ENCODE results near the gene GDI2. TPM values are rescaled to one million over a fixed set of nuclear protein-coding genes. Genes with fewer than 3 reads are reported as not detected.
A peak's percentile ranks its signal among the peaks of the same experiment; 100 is the strongest.

Gene GDI2
- total RNA-seq, 2 experiments from 2014 or later = 265 to 292 TPM

- Histone ChIP-seq H3K4me1 (ENCODE audit: insufficient read depth, low read length, poor library complexity, severe bottlenecking) (peaks cover 18% of the 10 kb centered on the region), H4K20me1 (ENCODE audit: insufficient read depth, low read length) (peaks cover 19% of the 10 kb centered on the region; the same call in 1 of the 2 replicates), H3K79me2 (ENCODE audit: insufficient read depth, low read depth, low read length) (peaks cover 93% of the 10 kb centered on the region), H2AFZ (ENCODE audit: low read length) (no peak overlapping the region), H3K4me2 (ENCODE audit: low read length) (no peak overlapping the region), H3K36me3 (ENCODE audit: insufficient read depth, low read length) (peaks cover 95% of the 10 kb centered on the region), H3K9me3 (ENCODE audit: low read length) (no peaks in the 10 kb centered on the region), H3K27ac (ENCODE audit: low read depth, low read length, poor library complexity, severe bottlenecking) (no peak overlapping the region), H3K4me3 (ENCODE audit: low read depth, low read length, poor library complexity, severe bottlenecking) (no peak overlapping the region), H3K9me2 (ENCODE audit: insufficient read depth, low read length) (no peaks in the 10 kb centered on the region)
- intact Hi-C loops (cut with micrococcal nuclease; ENCODE audit: unreplicated experiment) = loop anchor here (5.0 kb wide), 1 partner anchor 110 kb away; the partner anchor contains the start of gene ANKRD16
- no peak for TF ChIP-seq CTCF (conservative IDR thresholded peaks at IDR 0.05; ENCODE audit: low read length)
- TF ChIP-seq EZH2phosphoT487 (IDR thresholded peaks at IDR 0.05; ENCODE audit: borderline replicate concordance, low read depth, low read length) = no peak
- ChIA-PET POLR2A (interaction anchor here (0.6 to 1.6 kb wide), 6 partner anchors 18 to 67 kb away, joined by 3 to 5 read pairs (median 3); no protein-coding TSS in a partner anchor), CTCF (ENCODE audit: unreplicated experiment) (no interaction called here)
- no TSS peak for BruUV-seq (replicated peaks)
- no peak for DNase-seq (ENCODE audit: low spot score)
These were observed 36.4 kb downstream of the GDI2 start for GRCh38 chr10:5776881-5777197.

- peaks cover 91% of the 10 kb centered on the region for H3K79me2 ChIP-seq (ENCODE audit: insufficient read depth, low read depth, low read length)
- H3K9me2 ChIP-seq (ENCODE audit: insufficient read depth, low read length) = no peaks in the 10 kb centered on the region
- H3K36me3 ChIP-seq (ENCODE audit: insufficient read depth, low read length) = peaks cover 97% of the 10 kb centered on the region
- peaks cover 19% of the 10 kb centered on the region; the same call in 1 of the 2 replicates for H4K20me1 ChIP-seq (ENCODE audit: insufficient read depth, low read length)
- H2AFZ ChIP-seq (ENCODE audit: low read length) = no peak overlapping the region
- H3K4me1 ChIP-seq (ENCODE audit: insufficient read depth, low read length, poor library complexity, severe bottlenecking) = peaks cover 18% of the 10 kb centered on the region
- intact Hi-C loops (cut with micrococcal nuclease; ENCODE audit: unreplicated experiment) = loop anchor here (5.0 kb wide), 1 partner anchor 111 kb away; the partner anchor contains the start of gene ANKRD16
- ChIA-PET CTCF (ENCODE audit: unreplicated experiment) (interaction anchor here (1.1 kb wide), 1 partner anchor 39 kb away, joined by 3 read pairs; no protein-coding TSS in a partner anchor), POLR2A (interaction anchor here (0.6 to 1.6 kb wide), 7 partner anchors 18 to 523 kb away, joined by 3 to 7 read pairs (median 3); no protein-coding TSS in a partner anchor)
- peak overlapping the region; percentile 2 for H3K27ac ChIP-seq (ENCODE audit: low read depth, low read length, poor library complexity, severe bottlenecking)
- H3K4me3 ChIP-seq (ENCODE audit: low read depth, low read length, poor library complexity, severe bottlenecking) = no peak overlapping the region
- no peak for TF ChIP-seq EZH2phosphoT487 (IDR thresholded peaks at IDR 0.05; ENCODE audit: borderline replicate concordance, low read depth, low read length)
- TF ChIP-seq CTCF (conservative IDR thresholded peaks at IDR 0.05; ENCODE audit: low read length) = no peak
- H3K9me3 ChIP-seq (ENCODE audit: low read length) = no peaks in the 10 kb centered on the region
- BruUV-seq (replicated peaks) = no TSS peak
- peak overlapping the region; percentile 25; the same call in 1 of the 2 replicates for H3K4me2 ChIP-seq (ENCODE audit: low read length)
- DNase-seq (ENCODE audit: low spot score) = no peak
These were observed 36.9 kb downstream of the GDI2 start for GRCh38 chr10:5776136-5776880.

Data from OCI-LY7 (cell line).